ENCODE measurements around the gene DBN1. TPM values are rescaled to one million over a fixed set of nuclear protein-coding genes. Genes with fewer than 3 reads are reported as not detected.

The DBN1 gene
- total RNA-seq, 1 donor from 2014 or later = 369 TPM

DNA sequence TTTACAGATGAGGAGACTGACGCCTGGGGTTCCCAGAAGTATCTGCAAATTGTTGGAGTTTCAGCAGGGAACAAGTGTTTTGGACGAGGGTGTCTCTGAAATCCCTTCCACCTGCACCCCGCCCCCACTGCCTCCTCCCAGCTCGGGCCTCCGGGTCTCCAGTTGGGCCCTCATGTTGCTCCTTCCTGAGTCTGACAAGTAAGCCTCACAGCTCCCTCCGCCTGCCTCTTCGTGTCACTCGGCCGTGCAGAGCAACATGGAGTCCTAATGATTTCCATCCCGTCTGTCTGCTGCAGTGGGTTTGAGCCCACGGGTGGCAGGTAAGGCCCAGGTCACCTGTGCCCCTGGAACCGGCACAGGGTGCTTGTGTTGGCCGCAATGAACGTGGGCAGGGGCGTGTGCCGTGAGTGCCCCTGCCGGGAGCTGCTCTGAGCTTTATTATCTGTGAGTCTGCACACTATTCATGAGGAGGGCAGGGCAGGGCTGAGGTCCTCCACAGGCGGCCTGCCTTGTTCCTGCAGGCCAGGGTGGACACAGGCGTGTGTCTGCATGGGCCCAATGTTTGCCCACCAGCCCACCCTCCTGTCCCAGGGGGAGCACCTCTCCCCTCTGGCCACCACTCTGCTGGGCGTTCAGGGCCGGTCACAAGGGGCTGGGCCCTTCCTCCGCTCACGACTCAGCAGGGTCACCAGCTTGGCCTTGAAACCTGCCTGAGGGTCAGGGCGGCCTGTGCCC lies 30.1 kb upstream of the DBN1 start:
- TF ChIP-seq, protein P1, sequence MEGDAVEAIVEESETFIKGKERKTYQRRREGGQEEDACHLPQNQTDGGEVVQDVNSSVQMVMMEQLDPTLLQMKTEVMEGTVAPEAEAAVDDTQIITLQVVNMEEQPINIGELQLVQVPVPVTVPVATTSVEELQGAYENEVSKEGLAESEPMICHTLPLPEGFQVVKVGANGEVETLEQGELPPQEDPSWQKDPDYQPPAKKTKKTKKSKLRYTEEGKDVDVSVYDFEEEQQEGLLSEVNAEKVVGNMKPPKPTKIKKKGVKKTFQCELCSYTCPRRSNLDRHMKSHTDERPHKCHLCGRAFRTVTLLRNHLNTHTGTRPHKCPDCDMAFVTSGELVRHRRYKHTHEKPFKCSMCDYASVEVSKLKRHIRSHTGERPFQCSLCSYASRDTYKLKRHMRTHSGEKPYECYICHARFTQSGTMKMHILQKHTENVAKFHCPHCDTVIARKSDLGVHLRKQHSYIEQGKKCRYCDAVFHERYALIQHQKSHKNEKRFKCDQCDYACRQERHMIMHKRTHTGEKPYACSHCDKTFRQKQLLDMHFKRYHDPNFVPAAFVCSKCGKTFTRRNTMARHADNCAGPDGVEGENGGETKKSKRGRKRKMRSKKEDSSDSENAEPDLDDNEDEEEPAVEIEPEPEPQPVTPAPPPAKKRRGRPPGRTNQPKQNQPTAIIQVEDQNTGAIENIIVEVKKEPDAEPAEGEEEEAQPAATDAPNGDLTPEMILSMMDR (IDR thresholded peaks at IDR 0.05; ENCODE audit: unreplicated experiment) = no peak
- DNase-seq (ENCODE audit: low spot score in 2 of 2, unreplicated experiment in 2 of 2) = no peak
- Mint-ChIP-seq H3K9me3 (no peaks in the 10 kb centered on the region), H3K4me1 (peaks cover 21% of the 10 kb centered on the region), H3K4me3 (no peak overlapping the region), H3K27me3 (ENCODE audit: low read depth) (no peaks in the 10 kb centered on the region), H3K36me3 (peaks cover 6% of the 10 kb centered on the region), H3K27ac (no peak overlapping the region)

DNA sequence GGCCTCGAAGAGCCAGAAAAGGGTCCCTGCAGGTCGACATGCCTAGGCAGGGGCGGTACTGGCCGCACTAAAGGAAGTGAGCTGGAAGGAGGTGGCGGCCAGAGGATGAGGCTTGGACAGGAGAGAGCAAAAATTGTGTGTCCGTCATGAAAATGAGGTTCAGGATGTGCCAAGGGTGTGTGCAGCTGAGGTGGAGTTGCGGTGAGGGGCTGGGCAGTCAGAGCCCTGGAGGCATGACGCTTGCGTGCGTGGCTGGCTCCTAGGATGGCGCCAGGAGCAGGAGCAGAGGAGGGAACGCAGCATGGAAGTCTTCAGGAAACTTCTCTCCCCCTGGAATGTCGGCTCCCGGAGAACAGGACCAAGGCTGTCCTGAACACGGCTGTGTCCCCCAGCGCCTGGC lies 29.5 kb upstream of the DBN1 start:
- H3K4me1 Mint-ChIP-seq = peaks cover 27% of the 10 kb centered on the region
- H3K27ac Mint-ChIP-seq = no peak overlapping the region
- TF ChIP-seq, protein P1 (IDR thresholded peaks at IDR 0.05; ENCODE audit: unreplicated experiment) = no peak
- H3K4me3 Mint-ChIP-seq = no peak overlapping the region
- H3K9me3 Mint-ChIP-seq = no peaks in the 10 kb centered on the region
- no peaks in the 10 kb centered on the region for H3K27me3 Mint-ChIP-seq (ENCODE audit: low read depth)
- H3K36me3 Mint-ChIP-seq = peaks cover 6% of the 10 kb centered on the region
- DNase-seq (ENCODE audit: low spot score in 2 of 2, unreplicated experiment in 2 of 2) = no peak

DNA sequence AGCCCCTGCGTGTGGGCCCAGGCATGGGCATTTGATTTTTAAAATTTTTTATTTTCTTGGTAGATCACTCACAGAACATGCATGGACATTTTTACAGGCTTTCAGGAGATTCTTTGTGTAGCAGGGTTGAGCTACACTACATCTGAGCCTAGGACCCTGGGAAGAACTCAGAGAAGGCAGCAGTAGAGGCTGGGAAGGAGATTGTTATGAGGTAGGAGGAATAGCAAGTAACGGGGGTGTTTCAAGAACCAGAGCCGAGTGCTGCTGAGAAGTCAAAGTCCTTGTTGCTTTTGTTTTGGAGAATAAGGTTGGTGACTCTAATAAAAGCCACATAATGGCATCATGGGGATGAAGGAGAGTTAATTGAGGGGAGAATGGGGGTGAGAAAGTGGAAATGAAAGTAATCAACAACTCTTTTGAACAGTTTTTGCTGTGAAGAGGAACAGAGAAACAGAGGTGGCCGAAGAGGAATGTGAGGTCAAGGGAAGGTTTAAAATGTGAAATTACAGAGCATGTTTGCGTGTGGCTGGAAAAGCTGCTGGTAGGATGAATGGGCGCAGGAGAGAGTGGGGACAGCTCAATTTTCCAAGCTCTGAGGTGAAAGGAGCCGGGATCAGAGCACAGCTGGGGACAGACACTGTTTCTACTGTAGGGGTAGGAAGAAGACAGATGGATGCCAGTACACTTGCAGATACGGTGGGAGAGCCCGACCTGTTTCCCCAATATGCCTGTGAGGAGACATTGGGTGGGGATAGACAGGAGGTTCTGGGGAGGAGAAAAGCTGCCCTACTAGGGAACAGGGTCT lies 28.6 kb upstream of the DBN1 start:
- H3K4me3 Mint-ChIP-seq = no peak overlapping the region

DNA sequence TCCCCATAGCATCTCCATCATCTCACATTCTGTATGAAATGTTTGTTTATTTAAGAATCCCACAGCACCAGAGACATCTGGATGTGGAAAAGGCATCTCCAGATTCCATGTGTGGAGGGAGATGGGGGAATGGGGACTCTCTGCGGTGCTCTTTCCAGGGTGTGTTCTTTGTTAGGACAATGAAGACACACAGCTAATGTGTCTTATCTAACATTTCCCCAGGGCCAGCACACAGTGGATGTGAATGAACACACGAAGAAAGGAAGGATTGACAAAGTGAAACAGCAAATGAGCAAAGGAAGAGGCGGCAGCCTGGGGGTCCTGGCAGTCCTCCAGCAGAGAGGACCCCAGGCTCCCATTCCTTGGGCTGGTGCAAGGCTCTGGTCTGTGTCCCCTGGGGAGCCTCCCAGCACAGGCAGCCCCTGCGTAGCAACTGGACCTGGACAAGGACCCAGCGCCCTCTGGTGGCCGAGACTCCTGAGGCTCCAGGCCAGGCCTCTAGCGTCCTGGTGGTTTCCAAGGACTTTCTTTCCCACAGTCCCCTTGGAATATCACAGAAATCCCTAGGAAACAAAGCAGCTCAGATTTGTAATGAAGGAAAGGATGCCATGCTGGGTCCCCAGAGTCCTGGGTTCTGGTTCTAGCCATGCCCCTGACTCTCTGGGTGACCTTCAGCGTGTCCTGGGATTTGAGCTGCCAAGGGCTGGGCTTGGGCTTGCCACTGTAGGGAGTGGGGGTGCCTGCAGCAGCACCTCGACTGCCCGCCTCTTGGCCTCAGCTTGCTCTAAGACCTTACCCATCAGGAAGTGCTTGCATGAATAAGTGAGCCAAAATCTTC lies 27.5 kb upstream of the DBN1 start:
- peak overlapping the region; percentile 71 for H3K27ac Mint-ChIP-seq
- H3K27me3 Mint-ChIP-seq (ENCODE audit: low read depth) = no peaks in the 10 kb centered on the region
- peaks cover 34% of the 10 kb centered on the region for H3K4me1 Mint-ChIP-seq
- H3K36me3 Mint-ChIP-seq = no peaks in the 10 kb centered on the region
- H3K4me3 Mint-ChIP-seq = no peak overlapping the region
- DNase-seq (ENCODE audit: low spot score in 2 of 2, unreplicated experiment in 2 of 2) = peak; percentile 85 to 95
- H3K9me3 Mint-ChIP-seq = no peaks in the 10 kb centered on the region
- TF ChIP-seq, protein P1 (IDR thresholded peaks at IDR 0.05; ENCODE audit: unreplicated experiment) = peak; percentile 89

More for the DNA sequence above, 28.6 kb upstream of the DBN1 start:
- Mint-ChIP-seq H3K4me1 (peaks cover 29% of the 10 kb centered on the region), H3K9me3 (no peaks in the 10 kb centered on the region), H3K27me3 (ENCODE audit: low read depth) (no peaks in the 10 kb centered on the region), H3K27ac (no peak overlapping the region), H3K36me3 (peaks cover 2% of the 10 kb centered on the region)
- no peak for DNase-seq (ENCODE audit: low spot score in 2 of 2, unreplicated experiment in 2 of 2)
- TF ChIP-seq, protein P1 (IDR thresholded peaks at IDR 0.05; ENCODE audit: unreplicated experiment) = no peak

DNA sequence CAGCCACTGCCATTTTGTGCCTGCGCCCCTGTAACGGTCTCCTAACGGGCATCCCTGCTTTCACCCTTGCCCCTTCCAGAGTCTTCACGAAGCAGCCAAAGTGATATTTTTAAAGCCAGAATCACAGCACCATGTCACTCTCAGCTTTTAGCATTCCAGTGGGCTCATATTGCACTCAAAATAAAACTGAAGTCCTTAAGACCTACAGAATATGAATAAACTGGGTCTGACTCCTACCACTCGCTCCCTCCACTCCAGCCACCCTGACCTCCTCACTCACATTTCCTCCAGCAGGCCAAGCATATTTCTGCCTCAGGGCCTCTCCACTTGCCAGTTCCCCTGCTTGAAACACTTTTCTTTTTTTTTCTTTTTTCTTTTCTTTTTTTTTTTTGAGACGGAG lies 26.4 kb upstream of the DBN1 start:
- Mint-ChIP-seq H3K27me3 (ENCODE audit: low read depth) (no peaks in the 10 kb centered on the region), H3K4me1 (peaks cover 44% of the 10 kb centered on the region), H3K4me3 (peak overlapping the region; percentile 5), H3K36me3 (no peaks in the 10 kb centered on the region), H3K27ac (peak overlapping the region; percentile 85), H3K9me3 (no peaks in the 10 kb centered on the region)
- no peak for DNase-seq (ENCODE audit: low spot score in 2 of 2, unreplicated experiment in 2 of 2)
- TF ChIP-seq, protein P1 (IDR thresholded peaks at IDR 0.05; ENCODE audit: unreplicated experiment) = no peak
